MCF 10A (cell line): ENCODE measurements around the gene AUTS2. TPM values are rescaled to one million over a fixed set of nuclear protein-coding genes. Genes with fewer than 3 reads are reported as not detected.

Source experiments
- Bru-seq: library from RNA; stranded (reverse); fragments of 400-500 nt; gene quantifications from one replicate; lab custom pipeline; 2021; lab: Mats Ljungman, UMichigan
- BruChase-seq, 2 experiments: library from RNA; stranded (reverse); fragments of 400-500 nt; gene quantifications; one replicate each; lab custom pipeline; 2021; lab: Mats Ljungman, UMichigan
- BruUV-seq: library from RNA; stranded (reverse); fragments of 400-500 nt; replicated peaks from 2 replicates; lab custom pipeline; 2021; lab: Mats Ljungman, UMichigan
- CTCF ChIA-PET: fragments of 300-600 bp; sonication (Branson Sonifier 250); formaldehyde crosslinking; extraction: SDS; loops from one replicate; lab custom pipeline; 2021; ENCODE audit warnings: antibody characterized with exemption, inconsistent platforms; lab: Yijun Ruan, JAX
- POLR2A ChIA-PET: fragments of 300-600, 350-650 bp; sonication (Branson Sonifier 250); formaldehyde crosslinking; extraction: SDS; loops from one replicate; lab custom pipeline; 2020; ENCODE audit warnings: antibody characterized with exemption, inconsistent platforms; lab: Yijun Ruan, JAX
- DNase-seq: peaks from one replicate; pipeline ENCODE4 v3.0.0-alpha.2; 2018; ENCODE audit not compliant: unreplicated experiment
- H3K27ac Mint-ChIP-seq: one replicate; pipeline ENCODE4 v1.8.0; 2022; ENCODE audit warnings: mild to moderate bottlenecking, low read depth, mixed read lengths; ENCODE audit not compliant: unreplicated experiment
- H3K27me3 Mint-ChIP-seq: one replicate; pipeline ENCODE4 v1.8.0; 2022; ENCODE audit warnings: mixed read lengths; ENCODE audit not compliant: insufficient read depth, unreplicated experiment
- H3K36me3 Mint-ChIP-seq: one replicate; pipeline ENCODE4 v1.8.0; 2022; ENCODE audit warnings: mild to moderate bottlenecking, moderate library complexity, mixed read lengths; ENCODE audit not compliant: insufficient read depth, unreplicated experiment
- H3K4me1 Mint-ChIP-seq: one replicate; pipeline ENCODE4 v1.8.0; 2022; ENCODE audit warnings: mixed read lengths; ENCODE audit not compliant: insufficient read depth, unreplicated experiment
- H3K4me3 Mint-ChIP-seq: one replicate; pipeline ENCODE4 v1.8.0; 2022; ENCODE audit warnings: mild to moderate bottlenecking, moderate library complexity, mixed read lengths; ENCODE audit not compliant: unreplicated experiment
- H3K9me3 Mint-ChIP-seq: one replicate; pipeline ENCODE4 v1.8.0; 2022; ENCODE audit warnings: mixed read lengths; ENCODE audit not compliant: unreplicated experiment
- CTCF ChIP-seq: fragments of 200-600 bp; IDR thresholded peaks from one replicate; pipeline ENCODE4 v1.8.0; 2022; ENCODE audit warnings: antibody characterized with exemption, mild to moderate bottlenecking; ENCODE audit not compliant: unreplicated experiment
- intact Hi-C: fragments of 100-400 bp; cut with micrococcal nuclease; formaldehyde crosslinking; loops from 2 replicates; pipeline ENCODE4 v1.14.1; 2022
- long read RNA-seq: library from polyadenylated mRNA; stranded (forward); transcript quantifications from one replicate; pipeline ENCODE4 v2.0.0, GENCODE V29; 2022
- total RNA-seq: library from RNA; stranded (reverse); gene quantifications from 2 replicates; pipeline ENCODE4 v1.2.3, GENCODE V29; 2022

The AUTS2 gene
- total RNA-seq (1.3 and 1.8 TPM in 2 replicates), Bru-seq, nascent RNA (percentile 10 among the genes with signal in this experiment), BruChase-seq, experiment 1, labeled RNA remaining after a 6-hour chase (percentile 6 among the genes with signal in this experiment), BruChase-seq, experiment 2, labeled RNA remaining after a 2-hour chase (percentile 8 among the genes with signal in this experiment)
- long read RNA-seq, partial matches to known transcripts: 1 of 1 reads
- long read RNA-seq, other reads (novel, unspliced or antisense): 0 of 1 reads

GRCh38 chr7:69598081-69598486, at the start of gene AUTS2:
Gene AUTS2 (plus strand): TSS chr7:69598475. CDS start chr7:69599654, 1,179 bp downstream.
- H3K4me1 Mint-ChIP-seq: no peaks in the 10 kb centered on the region
- ChIA-PET POLR2A (no interaction called here), CTCF (no interaction called here)
- TF ChIP-seq CTCF: no peak
- intact Hi-C loops: no loop called here
- no peak for DNase-seq
- H3K27me3 Mint-ChIP-seq: no peaks in the 10 kb centered on the region
- no peaks in the 10 kb centered on the region for H3K9me3 Mint-ChIP-seq
- peak within 1 kb of the TSS; percentile 55 for H3K4me3 Mint-ChIP-seq
- no peak within 1 kb of the TSS for H3K27ac Mint-ChIP-seq
- no peaks in the 10 kb centered on the region for H3K36me3 Mint-ChIP-seq
- no TSS peak for BruUV-seq

- CTCF ChIA-PET: interaction anchor here (0.6 kb wide), 1 partner anchor 11 kb away, joined by 3 read pairs; no protein-coding TSS in a partner anchor
- intact Hi-C loops: no loop called here
- H3K27me3 Mint-ChIP-seq: no peaks in the 10 kb centered on the region
- POLR2A ChIA-PET: no interaction called here
- no peaks in the 10 kb centered on the region for H3K4me1 Mint-ChIP-seq
- no peak overlapping the region for H3K4me3 Mint-ChIP-seq
- no peak for TF ChIP-seq CTCF
- H3K9me3 Mint-ChIP-seq: peaks cover 21% of the 10 kb centered on the region
- no TSS peak for BruUV-seq
- DNase-seq: no peak
- no peaks in the 10 kb centered on the region for H3K36me3 Mint-ChIP-seq
- H3K27ac Mint-ChIP-seq: no peak overlapping the region
Measured at GRCh38 chr7:69550991-69551390, 47.3 kb upstream of the AUTS2 start.

- no peak for DNase-seq
- no peaks in the 10 kb centered on the region for H3K27me3 Mint-ChIP-seq
- POLR2A ChIA-PET: no interaction called here
- H3K4me3 Mint-ChIP-seq: no peak overlapping the region
- intact Hi-C loops: no loop called here
- no peak overlapping the region for H3K27ac Mint-ChIP-seq
- peaks cover 21% of the 10 kb centered on the region for H3K9me3 Mint-ChIP-seq
- no TSS peak for BruUV-seq
- H3K4me1 Mint-ChIP-seq: no peaks in the 10 kb centered on the region
- CTCF ChIA-PET: no interaction called here
- no peak for TF ChIP-seq CTCF
- H3K36me3 Mint-ChIP-seq: no peaks in the 10 kb centered on the region
Measured at GRCh38 chr7:69553190-69553589, 45.1 kb upstream of the AUTS2 start.

- TF ChIP-seq CTCF: no peak
- Mint-ChIP-seq H3K4me3 (no peak overlapping the region), H3K36me3 (no peaks in the 10 kb centered on the region), H3K4me1 (no peaks in the 10 kb centered on the region), H3K27me3 (no peaks in the 10 kb centered on the region), H3K27ac (no peak overlapping the region), H3K9me3 (peaks cover 7% of the 10 kb centered on the region)
- CTCF ChIA-PET: interaction anchor here (0.6 kb wide), 1 partner anchor 986 kb away, joined by 3 read pairs; no protein-coding TSS in a partner anchor
- POLR2A ChIA-PET: no interaction called here
- intact Hi-C loops: no loop called here
- DNase-seq: no peak
- no TSS peak for BruUV-seq
Measured at GRCh38 chr7:69561266-69561960, 36.9 kb upstream of the AUTS2 start.
